Nephron (organoid): Measurements from ENCODE around the gene BMP2K.

Source experiments
- H3K27ac Mint-ChIP-seq, 3 experiments: 2 replicates each; pipeline ENCODE4 v1.8.0; 2020; ENCODE audit warnings: mixed read lengths in 3 of 3, mild to moderate bottlenecking in 2 of 3, moderate library complexity in 1 of 3
- H3K27me3 Mint-ChIP-seq: 2 replicates; pipeline ENCODE4 v1.8.0; 2021; ENCODE audit warnings: low read depth, mild to moderate bottlenecking, moderate library complexity, mixed read lengths
- H3K36me3 Mint-ChIP-seq: 2 replicates; pipeline ENCODE4 v1.8.0; 2020; ENCODE audit warnings: low read depth, mixed read lengths
- H3K4me1 Mint-ChIP-seq: 2 replicates; pipeline ENCODE4 v1.8.0; 2020; ENCODE audit warnings: mixed read lengths
- H3K4me3 Mint-ChIP-seq, 3 experiments: 2 replicates each; pipeline ENCODE4 v1.8.0; 2020; ENCODE audit warnings: mild to moderate bottlenecking in 3 of 3, mixed read lengths in 3 of 3, moderate library complexity in 2 of 3
- H3K9me3 Mint-ChIP-seq: 2 replicates; pipeline ENCODE4 v1.8.0; 2020; ENCODE audit warnings: mixed read lengths
- CTCF ChIP-seq, 3 experiments: fragments of 200-600 bp; sonication (generic); IDR thresholded peaks; one replicate each; pipeline ENCODE4 v1.5.0; 2021; ENCODE audit warnings: antibody characterized with exemption in 3 of 3; ENCODE audit not compliant: unreplicated experiment in 3 of 3

Gene BMP2K

GRCh38 chr4:78809928-78810835 lies 34.0 kb downstream of the BMP2K start:
- no peak for TF ChIP-seq CTCF (IDR thresholded peaks at IDR 0.05; ENCODE audit: unreplicated experiment in 3 of 3)
- H3K27ac Mint-ChIP-seq: no peak overlapping the region
- H3K27me3 Mint-ChIP-seq: no peaks in the 10 kb centered on the region
- H3K9me3 Mint-ChIP-seq: peaks cover 17% of the 10 kb centered on the region
- no peak overlapping the region for H3K4me3 Mint-ChIP-seq
- H3K36me3 Mint-ChIP-seq: peaks cover 50% of the 10 kb centered on the region
- no peaks in the 10 kb centered on the region for H3K4me1 Mint-ChIP-seq

- no peak for TF ChIP-seq CTCF (IDR thresholded peaks at IDR 0.05; ENCODE audit: unreplicated experiment in 3 of 3)
- H3K9me3 Mint-ChIP-seq: peaks cover 16% of the 10 kb centered on the region
- H3K4me3 Mint-ChIP-seq: no peak overlapping the region
- H3K27me3 Mint-ChIP-seq: no peaks in the 10 kb centered on the region
- peak overlapping the region in 1 of 3 experiments; percentile 3 for H3K27ac Mint-ChIP-seq
- no peaks in the 10 kb centered on the region for H3K4me1 Mint-ChIP-seq
- peaks cover 49% of the 10 kb centered on the region for H3K36me3 Mint-ChIP-seq
Measured at GRCh38 chr4:78811034-78811433, 34.9 kb downstream of the BMP2K start.

GRCh38 chr4:78818530-78819079 lies 42.5 kb downstream of the BMP2K start:
- Mint-ChIP-seq H3K27ac (no peak overlapping the region), H3K27me3 (no peaks in the 10 kb centered on the region), H3K9me3 (no peaks in the 10 kb centered on the region), H3K4me1 (no peaks in the 10 kb centered on the region), H3K36me3 (peaks cover 9% of the 10 kb centered on the region), H3K4me3 (no peak overlapping the region)
- TF ChIP-seq CTCF (IDR thresholded peaks at IDR 0.05; ENCODE audit: unreplicated experiment in 3 of 3): no peak

GRCh38 chr4:78824001-78824400 lies 47.9 kb downstream of the BMP2K start:
- Mint-ChIP-seq H3K36me3 (peaks cover 38% of the 10 kb centered on the region), H3K9me3 (no peaks in the 10 kb centered on the region), H3K27me3 (no peaks in the 10 kb centered on the region), H3K27ac (peak overlapping the region in 2 of 3 experiments; percentile 20 to 61), H3K4me1 (no peaks in the 10 kb centered on the region), H3K4me3 (no peak overlapping the region)
- no peak for TF ChIP-seq CTCF (IDR thresholded peaks at IDR 0.05; ENCODE audit: unreplicated experiment in 3 of 3)

GRCh38 chr4:78827191-78827590 lies 51.0 kb downstream of the BMP2K start:
- no peak for TF ChIP-seq CTCF (IDR thresholded peaks at IDR 0.05; ENCODE audit: unreplicated experiment in 3 of 3)
- Mint-ChIP-seq H3K4me1 (no peaks in the 10 kb centered on the region), H3K9me3 (no peaks in the 10 kb centered on the region), H3K27ac (no peak overlapping the region), H3K36me3 (peaks cover 63% of the 10 kb centered on the region), H3K27me3 (no peaks in the 10 kb centered on the region), H3K4me3 (no peak overlapping the region)
